ENCODE results near the gene PIGU. TPM values are rescaled to one million over a fixed set of nuclear protein-coding genes. Genes with fewer than 3 reads are reported as not detected.
A peak's percentile ranks its signal among the peaks of the same experiment; 100 is the strongest.

The PIGU gene
- total and polyA plus RNA-seq, 9 of the 15 experiments (the other 6 are each of a cell fraction or from before 2014, with no cell fraction given), result 6.5 to 100 (median 28.1) TPM

- no peak for TF ChIP-seq NR2C2 (CRISPR knock-in tag; IDR thresholded peaks at IDR 0.05)
- peak; percentile 56; the same call in 1 of the 2 replicates for TF ChIP-seq NR2C2 (tag; IDR thresholded peaks at IDR 0.05)
- no peak for TF ChIP-seq TFE3 (CRISPR knock-in tag; IDR thresholded peaks at IDR 0.05)
- no peak for TF ChIP-seq CHD7 (IDR thresholded peaks at IDR 0.05; ENCODE audit: low read depth, low read length)
- no peak for TF ChIP-seq ELF4 (CRISPR knock-in tag; IDR thresholded peaks at IDR 0.05)
- no peak for TF ChIP-seq SLC30A9 (CRISPR knock-in tag; IDR thresholded peaks at IDR 0.05)
- TF ChIP-seq ZZZ3 (IDR thresholded peaks at IDR 0.05), result no peak
- TF ChIP-seq SMARCC2 (IDR thresholded peaks at IDR 0.05; ENCODE audit: low read depth), result peak; percentile 72; the same call in 1 of the 2 replicates
- TF ChIP-seq TGIF2 (CRISPR knock-in tag; IDR thresholded peaks at IDR 0.05), result no peak
- no peak for TF ChIP-seq WHSC1 (IDR thresholded peaks at IDR 0.05; ENCODE audit: low read length)
- no peak for TF ChIP-seq ZNF830 (CRISPR knock-in tag; IDR thresholded peaks at IDR 0.05)
- no peak for TF ChIP-seq PHF8 (IDR thresholded peaks at IDR 0.05; ENCODE audit: borderline replicate concordance, low read length)
- TF ChIP-seq BMI1 (IDR thresholded peaks at IDR 0.05; ENCODE audit: low read length), result no peak
- peak; percentile 77 for TF ChIP-seq GABPA (tag; conservative IDR thresholded peaks at IDR 0.05; ENCODE audit: low read depth)
- TF ChIP-seq E2F5 (CRISPR knock-in tag; IDR thresholded peaks at IDR 0.05), result no peak
- no peak for TF ChIP-seq RBM17 (IDR thresholded peaks at IDR 0.05; ENCODE audit: borderline replicate concordance, low read depth, low read length)
Observed at GRCh38 chr20:34570859-34571306, 106.0 kb downstream of the PIGU start (continued).

Data from K562 (cell line).